NCI-H1694 treated with DMSO at 0.1 percent for 48 hours (cell line): ENCODE results near the gene LSM6.

Source experiments
- DNase-seq: peaks from one replicate; lab custom pipeline; 2025; lab: John Stamatoyannopoulos, UW

The LSM6 gene

GRCh38 chr4:146186596-146186995 is 11.1 kb downstream of the LSM6 start:
- no peak for DNase-seq

GRCh38 chr4:146190456-146190855 is 14.9 kb downstream of the LSM6 start:
- DNase-seq, result no peak

- no peak for DNase-seq
Observed at GRCh38 chr4:146191766-146192458, 16.4 kb downstream of the LSM6 start.

- no peak for DNase-seq
Observed at GRCh38 chr4:146193628-146194027, 18.1 kb downstream of the LSM6 start.

GRCh38 chr4:146194212-146194611 is 18.7 kb downstream of the LSM6 start:
- DNase-seq, result no peak

- no peak for DNase-seq
Observed at GRCh38 chr4:146202665-146203064, 27.1 kb downstream of the LSM6 start.

GRCh38 chr4:146207410-146207809 is 31.9 kb downstream of the LSM6 start:
- DNase-seq, result no peak

GRCh38 chr4:146210890-146211289 is 35.4 kb downstream of the LSM6 start:
- DNase-seq, result no peak

- DNase-seq, result no peak
Observed at GRCh38 chr4:146211440-146211839, 35.9 kb downstream of the LSM6 start.

GRCh38 chr4:146212781-146213180 is 37.3 kb downstream of the LSM6 start:
- DNase-seq, result no peak

- no peak for DNase-seq
Observed at GRCh38 chr4:146214238-146214637, 38.7 kb downstream of the LSM6 start, which contains the start of gene REELD1. TSS of gene REELD1 (plus strand) at chr4:146214538. CDS start at chr4:146216953, 2,415 bp downstream.

- no peak for DNase-seq
Observed at GRCh38 chr4:146222313-146222712, 46.8 kb downstream of the LSM6 start.

GRCh38 chr4:146224326-146224966 is 48.9 kb downstream of the LSM6 start:
- DNase-seq, result no peak

- DNase-seq, result no peak
Observed at GRCh38 chr4:146229406-146229805, 53.9 kb downstream of the LSM6 start.

- DNase-seq, result no peak
Observed at GRCh38 chr4:146232131-146232722, 56.7 kb downstream of the LSM6 start.

GRCh38 chr4:146235654-146236177 is 60.2 kb downstream of the LSM6 start:
- no peak for DNase-seq

GRCh38 chr4:146236216-146236615 is 60.7 kb downstream of the LSM6 start:
- no peak for DNase-seq

GRCh38 chr4:146237092-146237491 is 61.6 kb downstream of the LSM6 start:
- DNase-seq, result no peak

GRCh38 chr4:146238107-146238506 is 62.6 kb downstream of the LSM6 start:
- DNase-seq, result no peak
